HCT116 (cell line): ENCODE results near the gene SECTM1. TPM values are rescaled to one million over a fixed set of nuclear protein-coding genes. Genes with fewer than 3 reads are reported as not detected.

ENCODE experiments used
- ATAC-seq: fragments of 200-7000 bp; cut with Tn5 transposase; 2 replicates; pipeline ENCODE4 v1.9.1; 2020; ENCODE audit warnings: mild to moderate bottlenecking, moderate library complexity
- BruUV-seq: library from RNA; stranded (reverse); fragments of 400-500 nt; replicated peaks from 2 replicates; lab custom pipeline; 2021; lab: Mats Ljungman, UMichigan
- CTCF ChIA-PET: fragments of 300-600 bp; sonication (Branson Sonifier 250); formaldehyde crosslinking; loops from one replicate; lab custom pipeline; 2021; ENCODE audit warnings: antibody characterized with exemption; lab: Charles Lee
- POLR2A ChIA-PET: fragments of 300-600, 350-600 bp; sonication (Branson Sonifier 250); formaldehyde crosslinking; loops from one replicate; lab custom pipeline; 2021; ENCODE audit warnings: antibody characterized with exemption; lab: Charles Lee
- RAD21 ChIA-PET, 2 experiments: fragments of 300-600 bp; sonication (Branson Sonifier 250); formaldehyde crosslinking; loops; one replicate each; lab custom pipeline; 2023; ENCODE audit warnings: low total read pairs in 2 of 2; ENCODE audit not compliant: uncharacterized antibody in 2 of 2, unreplicated experiment in 2 of 2, low non-redundant PET in 1 of 2; lab: Charles Lee
- DNase-seq: peaks from one replicate; pipeline ENCODE4 v3.0.0-alpha.2; 2010; ENCODE audit warnings: low read depth, low spot score
- H2AFZ ChIP-seq: fragments of 200-600 bp; shearing (Covaris generic), sonication (generic); 2 replicates; pipeline ENCODE4 v1.6.1; 2017; ENCODE audit warnings: low read depth, mixed run types, mixed read lengths, antibody characterized with exemption, low read length; ENCODE audit not compliant: poor library complexity, severe bottlenecking
- H3K27ac ChIP-seq: 2 replicates; pipeline ENCODE4 v1.5.1; 2012; ENCODE audit warnings: low read depth, low read length
- H3K27me3 ChIP-seq: fragments of 200-600 bp; sonication (generic); 2 replicates; pipeline ENCODE4 v1.6.1; 2016; ENCODE audit warnings: mixed run types, low read length, mixed read lengths; ENCODE audit not compliant: insufficient read depth
- H3K36me3 ChIP-seq, 2 experiments: fragments of 200-500 bp in 1 of 2; fragments of 200-600 bp in 1 of 2; sonication (Bioruptor generic) in 1 of 2; sonication (generic) in 1 of 2; 2 replicates each; pipeline versions ENCODE4 v1.5.1 to v1.6.1; 2014 to 2016; ENCODE audit warnings: low read length in 2 of 2, inconsistent platforms in 1 of 2, mixed read lengths in 1 of 2, mixed run types in 1 of 2; ENCODE audit not compliant: insufficient read depth in 2 of 2, control insufficient read depth in 1 of 2
- H3K4me1 ChIP-seq, 2 experiments: fragments of 200-600 bp in 1 of 2; sonication (generic) in 1 of 2; 2 replicates each; pipeline versions ENCODE4 v1.5.1 to v1.6.1; 2012 to 2017; ENCODE audit warnings: low read length in 2 of 2, inconsistent platforms in 1 of 2, mild to moderate bottlenecking in 1 of 2, mixed read lengths in 1 of 2, mixed run types in 1 of 2, moderate library complexity in 1 of 2; ENCODE audit not compliant: insufficient read depth in 2 of 2, control insufficient read depth in 1 of 2
- H3K4me2 ChIP-seq: fragments of 200-600 bp; sonication (generic); 2 replicates; pipeline ENCODE4 v1.6.1; 2017; ENCODE audit warnings: mixed run types, low read length, mixed read lengths
- H3K4me3 ChIP-seq, 2 experiments: fragments of 200-600 bp in 1 of 2; sonication (generic) in 1 of 2; replicated peaks in 1 of 2; 2 replicates each; pipeline ENCODE4 v1.5.1; 2011 to 2016; ENCODE audit warnings: low read length in 2 of 2, control low read depth in 1 of 2, low read depth in 1 of 2, mild to moderate bottlenecking in 1 of 2, mixed read lengths in 1 of 2, mixed run types in 1 of 2
- H3K79me2 ChIP-seq: fragments of 200-600 bp; sonication (generic); 2 replicates; pipeline ENCODE4 v1.6.1; 2017; ENCODE audit warnings: mild to moderate bottlenecking, mixed run types, low read length, moderate library complexity, mixed read lengths; ENCODE audit not compliant: insufficient read depth
- H3K9ac ChIP-seq: fragments of 200-600 bp; sonication (generic); 2 replicates; pipeline ENCODE4 v1.6.1; 2016; ENCODE audit warnings: low read length, mixed read lengths
- H3K9me2 ChIP-seq: fragments of 200-600 bp; sonication (generic), shearing (Covaris generic); 2 replicates; pipeline ENCODE4 v1.6.1; 2017; ENCODE audit warnings: mixed run types, mild to moderate bottlenecking, moderate library complexity; ENCODE audit not compliant: insufficient read depth
- H3K9me3 ChIP-seq, 2 experiments: fragments of 200-500 bp in 1 of 2; fragments of 200-600 bp in 1 of 2; sonication (Bioruptor generic) in 1 of 2; sonication (generic) in 1 of 2; 2 replicates each; pipeline ENCODE4 v1.6.1; 2014 to 2017; ENCODE audit warnings: low read length in 2 of 2, mixed read lengths in 2 of 2, inconsistent platforms in 1 of 2, low read depth in 1 of 2, mild to moderate bottlenecking in 1 of 2, mixed run types in 1 of 2, moderate library complexity in 1 of 2; ENCODE audit not compliant: control insufficient read depth in 1 of 2, insufficient read depth in 1 of 2
- H4K20me1 ChIP-seq: fragments of 200-600 bp; sonication (generic), shearing (Covaris generic); 2 replicates; pipeline ENCODE4 v1.6.1; 2017; ENCODE audit warnings: mixed run types, mild to moderate bottlenecking, moderate library complexity; ENCODE audit not compliant: insufficient read depth
- CBX3 ChIP-seq: IDR thresholded peaks from 2 replicates; pipeline ENCODE4 v1.6.1; 2012; ENCODE audit warnings: low read depth
- CEBPB ChIP-seq: IDR thresholded peaks from 2 replicates; pipeline ENCODE4 v1.6.1; 2012; ENCODE audit warnings: low read depth
- CTCF ChIP-seq, 3 experiments: fragments of 200-600 bp in 1 of 3; sonication (generic) in 1 of 3; IDR thresholded peaks in 2 of 3; conservative IDR thresholded peaks in 1 of 3; 2 replicates each; pipeline ENCODE4 v1.5.1; 2012 to 2017; ENCODE audit warnings: low read depth in 2 of 3, low read length in 2 of 3, antibody characterized with exemption in 1 of 3, borderline replicate concordance in 1 of 3, control low read depth in 1 of 3, mild to moderate bottlenecking in 1 of 3, mixed read lengths in 1 of 3, mixed run types in 1 of 3, moderate library complexity in 1 of 3; ENCODE audit not compliant: insufficient read depth in 1 of 3
- ELF1 ChIP-seq: IDR thresholded peaks from 2 replicates; pipeline ENCODE4 v1.6.1; 2012; ENCODE audit warnings: low read depth, borderline replicate concordance
- FOSL1 ChIP-seq: IDR thresholded peaks from 2 replicates; pipeline ENCODE4 v1.6.1; 2012; ENCODE audit warnings: low read depth
- JUND ChIP-seq: IDR thresholded peaks from 2 replicates; pipeline ENCODE4 v1.6.1; 2012
- POLR2A ChIP-seq: IDR thresholded peaks from 2 replicates; pipeline ENCODE4 v1.7.0; 2011; ENCODE audit warnings: borderline replicate concordance; ENCODE audit not compliant: insufficient read depth, insufficient read length; ENCODE audit errors: extremely low read depth
- POLR2AphosphoS5 ChIP-seq: IDR thresholded peaks from 2 replicates; pipeline ENCODE4 v1.6.1; 2011; ENCODE audit warnings: mild to moderate bottlenecking, low read depth, low read length, moderate library complexity
- RAD21 ChIP-seq: IDR thresholded peaks from 2 replicates; pipeline ENCODE4 v1.6.1; 2012; ENCODE audit warnings: low read depth, mild to moderate bottlenecking
- REST ChIP-seq: IDR thresholded peaks from 2 replicates; pipeline ENCODE4 v1.6.1; 2012; ENCODE audit warnings: low read depth
- SP1 ChIP-seq: IDR thresholded peaks from 2 replicates; pipeline ENCODE4 v1.6.1; 2012; ENCODE audit warnings: low read depth
- TCF7L2 ChIP-seq: IDR thresholded peaks from 2 replicates; pipeline ENCODE4 v1.7.0; 2011; ENCODE audit warnings: borderline replicate concordance, inconsistent platforms; ENCODE audit not compliant: insufficient read depth, insufficient read length; ENCODE audit errors: extremely low read depth
- YY1 ChIP-seq: IDR thresholded peaks from 2 replicates; pipeline ENCODE4 v1.6.1; 2011; ENCODE audit warnings: low read length, low read depth, moderate library complexity, mild to moderate bottlenecking; ENCODE audit not compliant: insufficient replicate concordance; ENCODE audit errors: extremely low read depth
- ZBTB33 ChIP-seq: IDR thresholded peaks from 2 replicates; pipeline ENCODE4 v1.6.1; 2011; ENCODE audit warnings: mild to moderate bottlenecking, low read length, moderate library complexity; ENCODE audit not compliant: insufficient replicate concordance; ENCODE audit errors: extremely low read depth
- ZNF274 ChIP-seq: fragments of 200-500 bp; sonication (Bioruptor generic); IDR thresholded peaks from 2 replicates; pipeline ENCODE4 v1.6.1; 2014; ENCODE audit warnings: mild to moderate bottlenecking, low read depth, low read length, inconsistent platforms
- intact Hi-C: fragments of 100-400 bp; cut with micrococcal nuclease; formaldehyde crosslinking; loops from 2 replicates; pipeline ENCODE4 v1.10.0; 2022
- total RNA-seq: library from RNA; stranded (reverse); gene quantifications from one replicate; pipeline ENCODE4 v1.2.1, GENCODE V29; 2021; ENCODE audit not compliant: unreplicated experiment
- TF ChIP-seq, protein P1 (sequence below): IDR thresholded peaks from 2 replicates; pipeline ENCODE4 v1.6.1; 2012
- TF ChIP-seq, protein P2 (sequence below): IDR thresholded peaks from 2 replicates; pipeline ENCODE4 v1.6.1; 2012

SECTM1 gene
- total RNA-seq, 1 experiment from 2014 or later: 6.8 TPM

DNA sequence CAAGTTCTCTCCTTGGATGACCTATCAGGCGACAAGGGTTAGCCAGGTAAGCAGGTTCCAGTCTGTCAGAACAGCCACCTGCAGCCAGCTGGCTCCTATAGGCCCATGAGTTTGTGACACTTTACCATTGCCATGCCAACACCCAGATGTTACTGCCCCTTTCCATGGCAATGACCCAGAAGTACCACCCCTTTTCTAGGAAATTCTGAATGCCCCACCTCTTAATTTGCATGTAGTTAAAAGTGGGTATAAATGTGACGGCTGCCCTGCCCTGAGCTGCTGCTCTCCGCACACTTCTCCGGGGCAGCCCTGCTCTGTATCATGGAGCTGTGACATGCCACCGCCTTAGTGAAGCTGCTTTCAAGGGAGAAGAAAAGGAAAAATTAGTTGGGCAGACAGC is 10.0 kb upstream of the SECTM1 start:
- Histone ChIP-seq H3K4me3 (no peak overlapping the region), H3K27me3 (no peaks in the 10 kb centered on the region), H3K9me3 (no peaks in the 10 kb centered on the region), H2AFZ (no peak overlapping the region), H3K27ac (no peak overlapping the region), H3K4me1 (peaks cover 14 to 32% of the 10 kb centered on the region in 2 experiments)
- RAD21 ChIA-PET: interaction anchor here in 1 of 2 experiments (0.7 kb wide), 1 partner anchor 73 kb away, joined by 4 read pairs; no protein-coding TSS in a partner anchor
- TF ChIP-seq CTCF (IDR thresholded peaks at IDR 0.05 in 2 of 3, conservative IDR thresholded peaks at IDR 0.05 in 1 of 3; ENCODE audit: borderline replicate concordance in 1 of 3, insufficient read depth in 1 of 3, low read depth in 2 of 3, low read length in 2 of 3) (no peak), ZNF274 (no peak), CEBPB (no peak), TCF7L2 (no peak), SP1 (no peak), FOSL1 (no peak), ELF1 (no peak), CBX3 (no peak), RAD21 (no peak), POLR2AphosphoS5 (no peak), POLR2A (no peak), JUND (no peak), YY1 (no peak), ZBTB33 (no peak), REST (no peak)
- TF ChIP-seq, protein P1, sequence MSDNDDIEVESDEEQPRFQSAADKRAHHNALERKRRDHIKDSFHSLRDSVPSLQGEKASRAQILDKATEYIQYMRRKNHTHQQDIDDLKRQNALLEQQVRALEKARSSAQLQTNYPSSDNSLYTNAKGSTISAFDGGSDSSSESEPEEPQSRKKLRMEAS: no peak
- TF ChIP-seq, protein P2, sequence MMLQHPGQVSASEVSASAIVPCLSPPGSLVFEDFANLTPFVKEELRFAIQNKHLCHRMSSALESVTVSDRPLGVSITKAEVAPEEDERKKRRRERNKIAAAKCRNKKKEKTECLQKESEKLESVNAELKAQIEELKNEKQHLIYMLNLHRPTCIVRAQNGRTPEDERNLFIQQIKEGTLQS: no peak
- TF ChIP-seq, all 23 proteins: peak for 0
- Histone ChIP-seq H3K9ac (no peak overlapping the region), H3K79me2 (no peaks in the 10 kb centered on the region), H3K36me3 (no peaks in the 10 kb centered on the region), H3K9me2 (no peaks in the 10 kb centered on the region), H3K4me2 (no peak overlapping the region), H4K20me1 (no peaks in the 10 kb centered on the region)
- intact Hi-C loops: no loop called here
- ChIA-PET POLR2A (interaction anchor here (0.7 kb wide), 1 partner anchor 48 kb away, joined by 3 read pairs; no protein-coding TSS in a partner anchor), CTCF (interaction anchor here (0.7 to 1.5 kb wide), 2 partner anchors 9 to 313 kb away, joined by 3 read pairs; partner anchors contain the start of gene RAC3)
- DNase-seq (no peak), ATAC-seq (no peak)
- no TSS peak for BruUV-seq
